ENCODE results near the gene CDH20.

Gene CDH20

DNA sequence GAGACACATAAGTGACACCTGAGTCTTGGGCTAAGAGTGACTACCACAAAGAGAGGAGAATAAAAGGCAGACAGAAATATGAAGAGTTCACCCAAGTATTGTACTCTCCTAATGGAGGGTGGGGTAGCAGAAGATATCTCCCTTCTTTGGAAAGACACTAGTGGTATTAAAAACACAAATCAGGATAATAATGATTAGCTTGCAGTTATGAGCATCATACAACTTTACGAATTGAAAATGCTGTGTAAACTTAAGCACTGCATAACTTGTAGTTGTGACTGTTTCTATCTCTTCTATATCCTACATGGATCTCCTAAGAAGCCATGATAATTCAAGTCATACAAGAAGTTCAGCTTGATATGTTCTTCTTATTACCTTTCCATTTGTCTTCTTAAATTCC lies 38.1 kb upstream of the CDH20 start:
- no peak for DNase-seq (ENCODE audit: extremely low spot score)
- CTCF ChIA-PET, result interaction anchor here (1.3 to 1.9 kb wide), 2 partner anchors 11 to 27 kb away, joined by 5 read pairs; no protein-coding TSS in a partner anchor
- TF ChIP-seq, protein P1, sequence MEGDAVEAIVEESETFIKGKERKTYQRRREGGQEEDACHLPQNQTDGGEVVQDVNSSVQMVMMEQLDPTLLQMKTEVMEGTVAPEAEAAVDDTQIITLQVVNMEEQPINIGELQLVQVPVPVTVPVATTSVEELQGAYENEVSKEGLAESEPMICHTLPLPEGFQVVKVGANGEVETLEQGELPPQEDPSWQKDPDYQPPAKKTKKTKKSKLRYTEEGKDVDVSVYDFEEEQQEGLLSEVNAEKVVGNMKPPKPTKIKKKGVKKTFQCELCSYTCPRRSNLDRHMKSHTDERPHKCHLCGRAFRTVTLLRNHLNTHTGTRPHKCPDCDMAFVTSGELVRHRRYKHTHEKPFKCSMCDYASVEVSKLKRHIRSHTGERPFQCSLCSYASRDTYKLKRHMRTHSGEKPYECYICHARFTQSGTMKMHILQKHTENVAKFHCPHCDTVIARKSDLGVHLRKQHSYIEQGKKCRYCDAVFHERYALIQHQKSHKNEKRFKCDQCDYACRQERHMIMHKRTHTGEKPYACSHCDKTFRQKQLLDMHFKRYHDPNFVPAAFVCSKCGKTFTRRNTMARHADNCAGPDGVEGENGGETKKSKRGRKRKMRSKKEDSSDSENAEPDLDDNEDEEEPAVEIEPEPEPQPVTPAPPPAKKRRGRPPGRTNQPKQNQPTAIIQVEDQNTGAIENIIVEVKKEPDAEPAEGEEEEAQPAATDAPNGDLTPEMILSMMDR (IDR thresholded peaks at IDR 0.05; ENCODE audit: control extremely low read depth, extremely low read depth, low read depth, missing control alignments), result no peak
- POLR2A ChIA-PET, result no interaction called here

DNA sequence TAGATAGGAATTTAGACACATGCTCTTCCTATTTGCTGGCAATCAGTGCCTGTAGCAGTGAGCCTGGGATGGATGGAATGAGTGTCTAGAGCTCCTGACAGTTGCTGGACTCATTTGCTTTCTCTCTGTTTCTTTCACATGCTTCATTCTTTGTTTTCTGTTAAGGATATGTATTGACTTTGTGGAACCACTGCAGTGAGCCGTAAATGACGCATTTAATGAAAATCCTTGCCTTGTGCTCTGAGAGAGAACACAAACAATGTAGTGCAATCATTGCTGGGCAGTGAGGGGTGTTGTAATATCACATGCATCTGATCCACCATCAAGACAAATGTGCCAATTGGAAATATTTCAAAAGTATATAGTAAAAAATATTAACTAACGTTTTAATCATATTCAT lies 25.2 kb upstream of the CDH20 start:
- no peak for DNase-seq (ENCODE audit: extremely low spot score)
- POLR2A ChIA-PET, result no interaction called here
- CTCF ChIA-PET, result no interaction called here
- TF ChIP-seq, protein P1 (IDR thresholded peaks at IDR 0.05; ENCODE audit: control extremely low read depth, extremely low read depth, low read depth, missing control alignments), result no peak

DNA sequence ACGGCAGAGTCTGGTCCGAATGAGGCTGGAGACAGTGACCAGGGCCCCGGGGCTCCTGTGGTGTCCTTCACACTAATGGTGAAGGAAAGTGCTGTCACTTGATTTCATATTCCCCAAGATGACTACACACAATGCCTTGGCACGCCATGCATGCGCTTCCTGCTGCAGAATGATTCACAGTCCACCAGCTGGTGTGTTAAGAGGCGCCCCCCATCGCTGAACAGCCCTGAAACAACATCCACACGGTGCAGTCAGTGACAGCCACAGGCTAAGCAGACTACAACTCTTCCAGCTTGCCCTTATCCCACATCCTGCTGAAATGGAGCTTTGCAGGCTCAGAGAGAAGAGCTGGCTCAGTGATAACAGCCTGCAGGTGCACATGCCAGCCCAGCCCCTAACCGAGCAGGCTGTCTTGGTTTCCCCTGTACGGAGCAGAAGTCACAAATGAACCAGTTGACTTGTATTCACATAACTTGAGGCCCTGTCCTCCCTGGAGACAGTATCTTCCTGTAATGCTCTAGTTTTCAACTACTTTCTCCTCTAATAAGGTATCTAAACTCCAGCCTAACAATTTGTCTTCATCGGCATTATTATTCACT lies 24.3 kb upstream of the CDH20 start:
- CTCF ChIA-PET, result no interaction called here
- POLR2A ChIA-PET, result no interaction called here
- DNase-seq (ENCODE audit: extremely low spot score), result no peak
- TF ChIP-seq, protein P1 (IDR thresholded peaks at IDR 0.05; ENCODE audit: control extremely low read depth, extremely low read depth, low read depth, missing control alignments), result no peak

DNA sequence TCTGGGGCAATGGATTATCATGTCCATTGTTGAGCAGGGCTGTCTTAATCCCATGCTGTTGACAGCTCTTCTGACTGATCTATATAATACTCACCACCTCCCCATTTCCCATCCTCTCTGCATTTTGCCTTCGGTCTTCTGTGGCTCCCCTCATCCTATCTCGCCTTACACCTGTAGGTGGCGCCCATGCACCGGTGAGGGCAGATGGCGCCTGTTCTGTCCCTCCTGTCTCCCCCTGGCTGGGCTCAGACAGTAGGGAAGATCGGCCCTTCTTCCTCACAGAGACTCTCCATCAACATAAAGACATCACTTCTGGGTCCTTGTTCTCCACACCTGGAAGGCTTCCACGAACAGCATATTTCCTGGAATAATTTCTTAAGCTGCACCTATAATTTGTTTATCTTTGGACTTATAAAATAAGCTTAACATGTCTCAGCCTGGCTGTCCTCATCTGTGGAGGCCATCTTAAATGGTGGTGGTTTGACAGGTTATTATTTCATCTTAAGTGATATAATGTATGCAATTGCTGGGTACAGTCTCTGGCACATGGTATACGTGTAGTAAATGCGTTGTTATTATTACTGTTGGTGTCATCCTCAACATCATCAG lies 10.9 kb upstream of the CDH20 start:
- ChIA-PET CTCF (interaction anchor here (0.6 to 11.2 kb wide), 27 partner anchors 7 to 819 kb away, joined by 3 to 209 read pairs (median 4); no protein-coding TSS in a partner anchor), POLR2A (no interaction called here)
- DNase-seq (ENCODE audit: extremely low spot score), result peak; percentile 65
- TF ChIP-seq, protein P1 (IDR thresholded peaks at IDR 0.05; ENCODE audit: control extremely low read depth, extremely low read depth, low read depth, missing control alignments), result peak; percentile 89

DNA sequence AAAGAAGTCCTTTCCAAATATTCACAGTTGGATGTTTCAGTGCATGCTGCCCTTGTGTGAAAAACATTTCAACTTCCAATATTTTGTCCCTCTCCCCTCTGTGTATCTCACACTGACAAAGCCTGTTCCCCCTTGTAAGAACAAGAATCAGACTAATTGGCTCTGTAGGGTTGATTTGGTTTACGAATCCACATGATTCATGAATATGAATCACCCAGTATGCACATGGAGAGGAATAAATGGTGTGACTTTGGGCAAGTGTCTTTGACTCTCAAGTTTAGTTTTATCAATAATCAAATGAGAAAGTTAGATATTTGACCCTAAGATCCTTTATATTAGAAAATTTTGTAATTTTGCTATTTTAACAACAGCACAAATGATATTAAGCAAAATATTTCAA lies 9.3 kb upstream of the CDH20 start:
- no peak for DNase-seq (ENCODE audit: extremely low spot score)
- ChIA-PET POLR2A (no interaction called here), CTCF (interaction anchor here (1.1 to 11.2 kb wide), 4 partner anchors 8 to 178 kb away, joined by 3 to 209 read pairs (median 16); no protein-coding TSS in a partner anchor)
- TF ChIP-seq, protein P1 (IDR thresholded peaks at IDR 0.05; ENCODE audit: control extremely low read depth, extremely low read depth, low read depth, missing control alignments), result no peak

DNA sequence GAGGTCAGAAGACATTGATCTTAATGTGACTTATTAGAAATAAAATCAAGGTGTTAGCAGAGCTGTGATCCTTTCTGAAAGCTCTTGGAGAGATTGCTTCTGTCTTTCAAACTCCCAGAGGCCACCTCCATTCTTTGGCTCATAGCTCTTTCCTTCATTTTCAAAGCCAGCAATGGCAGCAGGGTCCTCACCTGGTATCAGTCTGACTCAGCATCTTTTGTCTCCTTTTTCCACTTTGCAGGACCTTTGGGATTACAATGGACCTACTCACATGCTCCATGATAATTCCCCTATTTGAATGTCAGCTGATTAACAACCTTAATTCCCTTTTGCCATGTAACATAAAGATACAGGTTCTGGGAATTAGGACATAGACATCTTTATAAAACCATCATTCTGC lies 6.8 kb upstream of the CDH20 start:
- CTCF ChIA-PET, result interaction anchor here (5.4 to 11.2 kb wide), 2 partner anchors 10 to 176 kb away, joined by 24 to 209 read pairs; no protein-coding TSS in a partner anchor

More for the DNA sequence above, 6.8 kb upstream of the CDH20 start:
- DNase-seq (ENCODE audit: extremely low spot score), result no peak
- TF ChIP-seq, protein P1 (IDR thresholded peaks at IDR 0.05; ENCODE audit: control extremely low read depth, extremely low read depth, low read depth, missing control alignments), result no peak
- POLR2A ChIA-PET, result no interaction called here

Measured in GM10248 (cell line).